Dedifferentiated amniotic fluid mesenchymal stem cell (primary cell): ENCODE results near the gene RHO.
"Not testable (repeated sequence)": the region's sequence is repeated elsewhere in the genome, so short reads cannot be mapped to it uniquely, and the experiment has no call there.

Experiments
- DNase-seq: peaks from one replicate; pipeline ENCODE4 v3.0.0-alpha.2; 2016; ENCODE audit errors: extremely low spot score

The RHO gene

GRCh38 chr3:129499604-129500333 is 28.7 kb upstream of the RHO start:
- DNase-seq = not testable (repeated sequence)

- no peak for DNase-seq
Observed at GRCh38 chr3:129500334-129500658, 28.1 kb upstream of the RHO start.

GRCh38 chr3:129501630-129502029 is 26.8 kb upstream of the RHO start:
- no peak for DNase-seq

GRCh38 chr3:129502641-129503408 is 25.6 kb upstream of the RHO start:
- no peak for DNase-seq

- DNase-seq = no peak
Observed at GRCh38 chr3:129503471-129504291, 24.8 kb upstream of the RHO start.

GRCh38 chr3:129504471-129505100 is 23.9 kb upstream of the RHO start:
- no peak for DNase-seq

- DNase-seq = no peak
Observed at GRCh38 chr3:129505341-129505740, 23.1 kb upstream of the RHO start.

GRCh38 chr3:129506231-129506742 is 22.2 kb upstream of the RHO start:
- no peak for DNase-seq

GRCh38 chr3:129507181-129507831 is 21.1 kb upstream of the RHO start:
- no peak for DNase-seq

- DNase-seq = no peak
Observed at GRCh38 chr3:129512595-129512994, 15.8 kb upstream of the RHO start.

- DNase-seq = no peak
Observed at GRCh38 chr3:129513705-129514104, 14.7 kb upstream of the RHO start.

GRCh38 chr3:129514110-129514509 is 14.3 kb upstream of the RHO start:
- DNase-seq = no peak

- no peak for DNase-seq
Observed at GRCh38 chr3:129514563-129514962, 13.9 kb upstream of the RHO start.

GRCh38 chr3:129515108-129515820 is 13.2 kb upstream of the RHO start:
- DNase-seq = not testable (repeated sequence)

GRCh38 chr3:129515821-129516432 is 12.5 kb upstream of the RHO start:
- not testable (repeated sequence) for DNase-seq

GRCh38 chr3:129517516-129517915 is 10.9 kb upstream of the RHO start:
- DNase-seq = no peak

GRCh38 chr3:129518038-129518561 is 10.3 kb upstream of the RHO start:
- no peak for DNase-seq

- no peak for DNase-seq
Observed at GRCh38 chr3:129518581-129518980, 9.9 kb upstream of the RHO start.

- DNase-seq = no peak
Observed at GRCh38 chr3:129519449-129519848, 9.0 kb upstream of the RHO start.
